ENCODE data around the gene C9orf85. TPM values are rescaled to one million over a fixed set of nuclear protein-coding genes. Genes with fewer than 3 reads are reported as not detected.

The C9orf85 gene
- total RNA-seq, 4 donors from 2014 or later = 12.3 to 18.4 (median 16.0) TPM

- H3K9me3 ChIP-seq = no peaks in the 10 kb centered on the region
- no peak for TF ChIP-seq POLR2A (IDR thresholded peaks at IDR 0.05)
- TF ChIP-seq CTCF (IDR thresholded peaks at IDR 0.05) = no peak
- peaks cover 0 to 20% (median 0%) of the 10 kb centered on the region in 3 donors for H3K36me3 ChIP-seq
- H3K4me3 ChIP-seq = no peak overlapping the region
- WGBS, 2 donors = 84 to 88% methylated on average over 7 of the region's 7 CpGs
- DNase-seq (ENCODE audit: low spot score in 2 of 2) = no peak
- no peaks in the 10 kb centered on the region for H3K27me3 ChIP-seq
- H3K4me1 ChIP-seq = no peaks in the 10 kb centered on the region
- no peak overlapping the region for H3K27ac ChIP-seq
Observed at GRCh38 chr9:71984831-71985281, 73.4 kb downstream of the C9orf85 start.

GRCh38 chr9:71985297-71985911 is 74.0 kb downstream of the C9orf85 start:
- no peak for DNase-seq (ENCODE audit: low spot score in 2 of 2)
- Histone ChIP-seq H3K4me1 (no peaks in the 10 kb centered on the region), H3K36me3 (peaks cover 0 to 20% (median 0%) of the 10 kb centered on the region in 3 donors), H3K9me3 (no peaks in the 10 kb centered on the region), H3K27ac (no peak overlapping the region), H3K4me3 (no peak overlapping the region), H3K27me3 (no peaks in the 10 kb centered on the region)
- TF ChIP-seq POLR2A (IDR thresholded peaks at IDR 0.05) = no peak
- TF ChIP-seq EP300 (IDR thresholded peaks at IDR 0.05) = no peak
- TF ChIP-seq CTCF (IDR thresholded peaks at IDR 0.05) = no peak
- WGBS, 2 donors = 74 to 77% methylated on average over 10 of the region's 10 CpGs

GRCh38 chr9:71986900-71987299 is 75.5 kb downstream of the C9orf85 start:
- Histone ChIP-seq H3K4me1 (no peaks in the 10 kb centered on the region), H3K4me3 (no peak overlapping the region), H3K9me3 (no peaks in the 10 kb centered on the region), H3K27me3 (no peaks in the 10 kb centered on the region), H3K36me3 (peaks cover 0 to 20% (median 0%) of the 10 kb centered on the region in 3 donors), H3K27ac (no peak overlapping the region)
- TF ChIP-seq POLR2A (IDR thresholded peaks at IDR 0.05) (no peak), EP300 (IDR thresholded peaks at IDR 0.05) (no peak), CTCF (IDR thresholded peaks at IDR 0.05) (no peak)
- 80 to 83% methylated on average over 3 of the region's 3 CpGs for WGBS, 2 donors
- DNase-seq (ENCODE audit: low spot score in 2 of 2) = no peak

GRCh38 chr9:71987471-71988371 is 76.3 kb downstream of the C9orf85 start:
- TF ChIP-seq POLR2A (IDR thresholded peaks at IDR 0.05) = no peak
- TF ChIP-seq EP300 (IDR thresholded peaks at IDR 0.05) = no peak
- TF ChIP-seq CTCF (IDR thresholded peaks at IDR 0.05) = no peak
- Histone ChIP-seq H3K27ac (no peak overlapping the region), H3K36me3 (peaks cover 0 to 16% (median 0%) of the 10 kb centered on the region in 3 donors), H3K27me3 (no peaks in the 10 kb centered on the region), H3K9me3 (no peaks in the 10 kb centered on the region), H3K4me3 (no peak overlapping the region), H3K4me1 (no peaks in the 10 kb centered on the region)
- WGBS, 2 donors = 64 to 65% methylated on average over 11 of the region's 11 CpGs
- DNase-seq (ENCODE audit: low spot score in 2 of 2) = no peak

- Histone ChIP-seq H3K4me3 (no peak overlapping the region), H3K9me3 (peaks cover 0 to 3% (median 0%) of the 10 kb centered on the region in 4 donors), H3K36me3 (no peaks in the 10 kb centered on the region), H3K4me1 (no peaks in the 10 kb centered on the region), H3K27ac (no peak overlapping the region), H3K27me3 (no peaks in the 10 kb centered on the region)
- WGBS, 2 donors = 100% methylated on average over 1 of the region's 1 CpG
- TF ChIP-seq POLR2A (IDR thresholded peaks at IDR 0.05) (no peak), CTCF (IDR thresholded peaks at IDR 0.05) (no peak), EP300 (IDR thresholded peaks at IDR 0.05) (no peak)
- no peak for DNase-seq (ENCODE audit: low spot score in 2 of 2)
Observed at GRCh38 chr9:71990466-71990865, 79.0 kb downstream of the C9orf85 start.
